DMS153 treated with DMSO at 0.1 percent for 48 hours (cell line): ENCODE results near the gene SSRP1.
"Not testable (repeated sequence)": the region's sequence is repeated elsewhere in the genome, so short reads cannot be mapped to it uniquely, and the experiment has no call there.

Experiments
- DNase-seq: peaks from one replicate; lab custom pipeline; 2025; ENCODE audit not compliant: unreplicated experiment; lab: John Stamatoyannopoulos, UW

Gene SSRP1

GRCh38 chr11:57339328-57339727 is 3.6 kb upstream of the SSRP1 start:
- DNase-seq: no peak

DNA sequence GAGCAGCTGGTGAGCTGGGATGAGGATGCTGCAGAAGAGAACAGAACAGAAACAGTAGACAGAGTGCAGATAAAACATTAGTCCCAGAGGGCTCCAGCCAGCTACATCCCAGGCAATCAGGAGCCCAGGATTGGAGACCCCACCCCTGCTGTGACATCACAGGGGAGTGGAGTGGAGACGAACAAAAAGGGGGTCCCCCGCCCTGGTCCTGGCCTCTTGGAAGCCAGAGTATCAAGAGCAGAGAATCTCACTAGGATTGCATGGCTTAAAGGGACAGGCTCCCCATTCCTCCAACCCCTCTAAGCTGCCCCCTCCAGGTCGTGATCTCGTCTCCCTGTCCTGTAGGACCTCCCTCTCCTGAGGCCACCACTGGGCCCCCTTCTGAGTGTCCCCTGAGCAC is 2.5 kb upstream of the SSRP1 start, which contains the start of gene P2RX3:
P2RX3 (plus strand) TSS at position 211 of the 400 bp plus-strand sequence. CDS start 199 bp downstream, outside the sequence.
- no peak for DNase-seq

DNA sequence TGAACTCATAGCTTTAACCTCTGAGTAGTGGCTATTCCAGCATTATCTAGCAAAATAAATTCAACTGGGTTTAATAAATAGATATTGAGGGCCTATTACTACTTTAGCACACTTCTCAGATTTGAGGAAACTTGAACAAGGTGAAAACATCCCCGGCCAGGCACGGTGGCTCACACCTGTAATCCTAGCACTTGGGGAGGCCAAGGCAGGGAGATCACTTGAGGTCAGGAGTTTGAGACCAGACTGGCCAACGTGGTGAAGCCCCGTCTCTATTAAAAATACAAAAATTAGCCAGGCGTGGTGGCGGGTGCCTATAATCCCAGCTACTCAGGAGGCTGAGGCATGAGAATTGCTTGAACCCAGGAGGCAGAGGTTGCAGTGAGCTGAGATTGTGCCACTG is 1.2 kb upstream of the SSRP1 start:
- not testable (repeated sequence) for DNase-seq

- no peak for DNase-seq
Observed at GRCh38 chr11:57336111-57336666, 497 bp upstream of the SSRP1 start.

- DNase-seq: no peak
Observed at GRCh38 chr11:57335023-57335342, 709 bp downstream of the SSRP1 start.

DNA sequence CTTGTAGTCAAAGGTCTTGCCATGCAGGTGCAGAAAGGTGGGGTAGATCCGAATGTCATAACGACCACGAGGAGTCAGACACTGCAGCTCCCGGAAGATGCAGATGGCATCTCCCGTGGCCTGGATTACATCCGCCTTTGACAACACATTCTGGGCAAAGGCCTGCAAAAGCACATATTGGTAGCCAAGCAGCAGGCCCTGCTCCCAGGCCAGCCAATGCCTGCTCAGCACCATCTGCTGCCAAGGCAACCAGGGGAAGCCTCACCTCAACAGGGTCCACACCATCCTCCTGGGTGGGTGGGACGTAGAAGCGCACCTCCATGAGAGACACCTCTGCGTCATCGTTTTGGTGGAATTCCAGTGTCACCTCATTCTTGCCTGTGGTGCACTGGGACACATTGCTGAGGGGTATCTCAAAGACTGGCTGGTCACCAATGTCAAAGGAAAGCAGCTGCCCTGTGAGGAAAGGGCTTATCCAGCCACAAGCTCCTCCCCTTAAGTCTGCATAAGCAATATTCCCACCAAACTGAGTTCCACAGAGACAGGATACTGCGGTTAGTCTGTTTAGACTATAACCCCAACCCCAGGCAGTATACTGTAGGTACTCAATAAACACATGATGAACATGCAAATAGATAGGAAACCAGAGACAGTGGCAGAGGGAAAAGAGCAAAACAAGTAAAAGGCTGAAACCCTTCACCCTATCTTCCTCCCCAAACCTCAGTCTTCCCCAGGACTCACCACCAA is 2.8 kb downstream of the SSRP1 start:
- DNase-seq: no peak

- DNase-seq: no peak
Observed at GRCh38 chr11:57331720-57332119, 4.0 kb downstream of the SSRP1 start.

GRCh38 chr11:57330029-57330428 is 5.7 kb downstream of the SSRP1 start:
- DNase-seq: no peak

- no peak for DNase-seq
Observed at GRCh38 chr11:57327721-57328120, 8.0 kb downstream of the SSRP1 start.

DNA sequence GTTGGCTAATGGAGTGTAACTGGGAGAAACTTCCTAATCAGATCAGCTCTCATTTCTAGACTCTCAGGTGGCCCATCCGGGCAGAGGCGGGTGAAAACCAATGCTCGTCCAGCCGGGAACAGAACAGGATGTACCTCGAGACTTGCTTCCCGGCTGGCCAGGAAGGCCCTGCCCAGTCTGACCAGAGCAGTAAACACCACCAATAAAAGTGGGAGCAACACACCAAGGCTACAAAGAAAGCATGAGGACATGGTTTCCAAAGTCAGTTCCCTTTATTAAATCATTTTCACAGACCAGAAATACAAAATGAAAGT is 10.0 kb downstream of the SSRP1 start:
- peak; percentile 26 for DNase-seq

GRCh38 chr11:57324886-57325734 is 10.6 kb downstream of the SSRP1 start, which contains the start of gene TNKS1BP1:
Gene TNKS1BP1, minus strand, starts transcription at chr11:57324952. Its CDS starts 3,067 bp downstream, at chr11:57321885.
- peak; percentile 95 for DNase-seq

- no peak for DNase-seq
Observed at GRCh38 chr11:57324154-57324885, 11.4 kb downstream of the SSRP1 start.

DNA sequence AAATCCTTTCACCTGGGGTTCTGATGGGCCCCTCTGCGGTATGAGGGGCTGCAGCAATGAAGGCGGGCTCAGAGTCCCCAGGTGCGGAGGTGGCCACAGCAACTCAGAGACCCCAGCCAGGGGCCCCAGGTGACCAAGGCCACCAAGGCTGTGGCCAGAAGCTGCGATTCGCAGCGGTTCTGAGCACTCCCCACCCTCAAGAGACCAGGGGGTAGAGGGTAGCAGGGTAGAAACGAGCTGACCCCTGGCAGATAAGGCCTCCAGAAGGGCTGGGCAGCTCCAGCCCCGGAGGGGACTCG is 11.9 kb downstream of the SSRP1 start:
- no peak for DNase-seq

DNA sequence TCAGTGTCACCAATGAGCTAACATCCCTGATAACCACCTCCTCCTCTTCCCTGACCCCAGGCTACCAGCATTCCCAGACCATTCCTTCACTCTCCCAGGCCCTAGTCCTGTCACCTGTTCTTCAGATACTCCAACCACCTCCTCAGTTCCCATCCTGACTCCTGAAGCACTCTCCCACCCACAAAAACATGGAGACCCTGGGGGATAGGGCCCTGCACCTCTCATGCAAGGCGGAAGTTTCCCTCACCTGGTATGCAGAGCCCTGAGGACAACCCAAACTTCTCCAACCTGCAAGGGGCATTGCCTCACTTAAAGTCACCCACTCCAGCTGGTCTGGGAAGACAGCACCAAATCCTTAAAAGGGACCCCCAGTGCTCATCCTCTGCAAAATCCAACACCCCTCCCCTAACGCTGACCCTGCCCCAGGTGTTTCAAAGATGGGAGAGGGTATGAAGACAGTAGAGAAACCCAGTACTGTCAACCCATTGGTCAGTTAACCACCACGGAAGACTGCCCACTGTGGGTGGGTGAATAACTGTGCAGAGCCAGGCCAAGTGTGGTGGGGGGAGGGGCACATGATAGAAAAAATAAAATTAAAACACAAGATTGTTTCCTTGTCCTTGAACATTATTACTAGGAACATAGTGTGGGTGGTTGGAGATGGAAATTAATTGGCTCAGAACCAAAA is 12.4 kb downstream of the SSRP1 start:
- no peak for DNase-seq

- peak; percentile 65 for DNase-seq
Observed at GRCh38 chr11:57322256-57323166, 13.2 kb downstream of the SSRP1 start.

DNA sequence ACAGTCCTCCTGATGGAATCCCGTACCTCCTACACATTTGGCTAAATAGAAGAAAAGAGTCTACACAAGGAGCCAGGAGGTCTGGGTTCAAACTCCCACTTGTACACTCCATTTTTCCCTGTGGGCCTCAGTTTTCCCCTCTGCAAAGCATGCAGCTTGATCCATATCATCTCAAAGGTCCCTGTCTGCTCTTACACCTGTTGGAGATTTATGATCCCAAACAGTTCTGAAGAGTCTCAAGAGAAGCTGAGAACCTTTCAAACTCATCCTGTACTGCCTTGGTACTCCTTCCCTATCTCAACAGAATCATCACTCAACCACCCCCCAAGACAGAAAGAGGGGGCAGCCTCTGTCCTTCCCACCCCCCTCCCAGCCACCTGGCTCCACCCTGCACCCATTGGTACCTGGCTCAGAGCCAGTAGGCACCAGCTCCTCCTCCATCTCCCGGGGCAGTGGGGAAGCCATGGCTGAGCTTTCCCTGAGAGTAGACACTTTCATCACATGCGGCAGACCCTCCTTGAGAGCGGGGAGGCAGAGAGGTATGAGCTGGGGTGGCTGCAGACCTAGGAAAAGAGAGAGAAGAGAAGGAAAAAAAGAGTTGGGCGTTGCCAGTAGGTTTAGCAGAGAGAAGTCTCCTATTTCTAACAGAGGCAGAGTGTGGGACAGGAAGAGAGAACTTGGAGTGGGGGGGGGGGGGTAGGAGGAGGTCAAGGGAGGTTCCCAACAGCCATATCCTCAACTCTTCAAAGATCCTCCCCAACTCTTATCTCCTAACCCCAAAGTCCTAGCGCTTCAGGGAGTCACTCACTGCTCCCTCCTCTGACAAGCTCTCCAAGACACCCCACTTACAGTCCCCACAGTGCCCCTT is 14.1 kb downstream of the SSRP1 start:
- DNase-seq: no peak

DNA sequence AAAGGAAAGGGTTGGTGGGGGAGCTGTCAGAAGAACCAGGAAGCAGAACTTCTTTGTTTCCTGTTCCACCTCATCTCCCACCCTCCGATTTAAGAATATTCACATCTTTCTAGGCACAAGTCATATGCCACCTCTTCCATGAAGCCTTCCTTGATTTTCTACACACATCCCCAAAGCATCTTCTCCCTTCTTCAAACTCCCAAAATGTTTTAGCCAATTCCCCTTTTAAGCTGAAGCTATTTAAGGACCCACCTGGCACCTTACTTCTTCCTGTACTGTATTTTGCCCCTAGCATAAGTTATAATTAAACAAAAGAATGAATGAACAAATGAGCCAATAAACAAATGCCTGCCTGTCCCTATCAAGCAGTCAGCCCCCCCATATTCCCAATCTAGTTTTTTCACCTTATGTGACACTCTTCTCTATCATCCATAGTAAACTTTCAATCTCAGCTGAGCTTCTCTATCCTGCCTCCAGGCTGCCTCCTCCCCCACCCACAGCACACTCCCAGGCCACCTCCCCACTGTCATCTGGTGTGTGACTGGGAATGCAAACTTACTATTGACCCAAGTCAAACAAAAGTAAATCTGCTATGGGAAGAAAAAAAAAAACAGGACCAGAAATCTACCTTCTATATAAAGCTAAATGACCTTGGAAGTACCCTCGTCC is 14.8 kb downstream of the SSRP1 start:
- no peak for DNase-seq

GRCh38 chr11:57320067-57320718 is 15.5 kb downstream of the SSRP1 start:
- DNase-seq: no peak
